ENCODE measurements around the gene STX8. TPM values are rescaled to one million over a fixed set of nuclear protein-coding genes. Genes with fewer than 3 reads are reported as not detected.

The STX8 gene
- total and polyA plus RNA-seq, 8 donors = 21.6 to 559 (median 75.0) TPM

GRCh38 chr17:9218911-9219310 lies 356.7 kb downstream of the STX8 start:
- Histone ChIP-seq H3K36me3 (peaks cover 0 to 20% (median 0%) of the 10 kb centered on the region in 4 donors), H3K4me3 (no peak overlapping the region), H3K27ac (peak overlapping the region in 1 of 5 donors; percentile 67), H3K4me1 (peaks cover 0 to 7% (median 4%) of the 10 kb centered on the region in 4 donors), H3K27me3 (no peaks in the 10 kb centered on the region), H3K9me3 (peaks cover 8 to 17% (median 12%) of the 10 kb centered on the region in 4 donors)
- DNase-seq = no peak
- WGBS, 5 donors = 89 to 97% (median 95%) methylated on average over 13 to 15 of the region's 15 CpGs
- intact Hi-C loops (cut with DNase I; ENCODE audit: low total_unique reads) = no loop called here
- TF ChIP-seq EP300 (IDR thresholded peaks at IDR 0.05) (peak; percentile 77), POLR2AphosphoS5 (IDR thresholded peaks at IDR 0.05) (no peak), POLR2A (IDR thresholded peaks at IDR 0.05) (no peak), CTCF (IDR thresholded peaks at IDR 0.05) (no peak)

GRCh38 chr17:9218064-9218635 lies 357.5 kb downstream of the STX8 start:
- Histone ChIP-seq H3K36me3 (peaks cover 0 to 20% (median 0%) of the 10 kb centered on the region in 4 donors), H3K27ac (peak overlapping the region in 3 of 5 donors; percentile 53 to 67 (median 54)), H3K27me3 (no peaks in the 10 kb centered on the region), H3K9me3 (peaks cover 8 to 17% (median 12%) of the 10 kb centered on the region in 4 donors), H3K4me3 (no peak overlapping the region), H3K4me1 (peaks cover 0 to 7% (median 4%) of the 10 kb centered on the region in 4 donors)
- WGBS, 5 donors = 80 to 94% (median 87%) methylated on average over 7 to 8 of the region's 8 CpGs
- intact Hi-C loops (cut with DNase I; ENCODE audit: low total_unique reads) = no loop called here
- DNase-seq = no peak
- no peak for TF ChIP-seq POLR2AphosphoS5 (IDR thresholded peaks at IDR 0.05)

DNA sequence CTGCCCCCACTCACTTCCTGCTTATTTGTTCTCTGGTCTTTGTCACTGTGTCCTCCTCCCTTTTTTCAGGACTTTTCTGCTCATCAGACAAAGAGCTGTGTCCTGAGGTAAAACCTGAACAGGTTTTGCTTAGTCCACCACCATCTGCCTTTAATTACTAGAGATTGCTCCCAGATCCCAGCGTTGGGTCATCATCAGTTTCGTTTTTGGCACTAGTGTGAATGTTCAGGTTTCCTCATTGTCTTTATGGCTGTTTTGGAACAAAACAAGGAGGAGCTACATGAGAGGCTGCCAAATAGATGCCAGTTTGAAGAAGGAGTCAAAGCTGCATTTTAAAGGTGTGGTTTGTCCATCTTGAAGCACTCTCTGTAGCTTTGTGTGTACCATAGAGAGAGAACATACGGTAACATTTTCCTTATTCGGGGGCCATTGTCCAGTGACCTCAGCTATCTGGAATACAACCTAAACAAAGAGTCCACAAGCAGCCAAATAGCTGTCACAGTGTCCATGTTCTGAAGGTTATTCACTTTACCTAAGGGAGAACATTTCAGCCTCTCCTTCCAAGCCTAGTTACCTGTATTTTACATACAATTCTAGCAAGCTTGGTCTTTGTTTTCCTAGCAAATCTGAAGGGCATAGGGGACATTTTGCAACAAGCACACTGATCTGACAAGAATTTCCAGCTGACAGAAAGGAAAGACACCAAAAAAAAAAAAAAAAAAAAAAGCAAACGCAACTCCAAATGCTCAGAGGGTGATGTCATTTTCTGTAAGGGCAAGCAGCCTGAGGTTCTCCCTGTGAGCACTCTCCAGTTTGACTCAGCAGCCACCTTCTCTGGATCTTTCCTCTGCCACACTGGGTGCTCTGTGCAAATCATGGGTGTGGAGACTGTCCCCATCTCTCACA lies 358.2 kb downstream of the STX8 start:
- intact Hi-C loops (cut with DNase I; ENCODE audit: low total_unique reads) = no loop called here
- H3K9me3 ChIP-seq = peaks cover 8 to 17% (median 12%) of the 10 kb centered on the region in 4 donors
- peaks cover 0 to 7% (median 4%) of the 10 kb centered on the region in 4 donors for H3K4me1 ChIP-seq
- DNase-seq = peak in 1 of 2 donors; percentile 53
- no peak overlapping the region for H3K4me3 ChIP-seq
- no peaks in the 10 kb centered on the region for H3K27me3 ChIP-seq
- 41 to 56% (median 44%) methylated on average over 5 of the region's 5 CpGs for WGBS, 5 donors
- no peak for TF ChIP-seq POLR2A (IDR thresholded peaks at IDR 0.05)
- TF ChIP-seq POLR2AphosphoS5 (IDR thresholded peaks at IDR 0.05) = peak in 1 of 3 donors; percentile 12
- no peak for TF ChIP-seq EP300 (IDR thresholded peaks at IDR 0.05)
- no peak for TF ChIP-seq CTCF (IDR thresholded peaks at IDR 0.05)
- H3K36me3 ChIP-seq = peaks cover 0 to 16% (median 0%) of the 10 kb centered on the region in 4 donors
- H3K27ac ChIP-seq = peak overlapping the region in 4 of 5 donors; percentile 53 to 67 (median 57)

- no peak for TF ChIP-seq POLR2A (IDR thresholded peaks at IDR 0.05)
- TF ChIP-seq POLR2AphosphoS5 (IDR thresholded peaks at IDR 0.05) = no peak
- TF ChIP-seq CTCF (IDR thresholded peaks at IDR 0.05) = no peak
- no peak for TF ChIP-seq EP300 (IDR thresholded peaks at IDR 0.05)
- H3K4me1 ChIP-seq = peaks cover 0 to 7% (median 4%) of the 10 kb centered on the region in 4 donors
- intact Hi-C loops (cut with DNase I; ENCODE audit: low total_unique reads) = no loop called here
- H3K27ac ChIP-seq = no peak overlapping the region
- H3K27me3 ChIP-seq = no peaks in the 10 kb centered on the region
- no peak for DNase-seq
- H3K4me3 ChIP-seq = no peak overlapping the region
- H3K9me3 ChIP-seq = peaks cover 8 to 17% (median 12%) of the 10 kb centered on the region in 4 donors
- H3K36me3 ChIP-seq = no peaks in the 10 kb centered on the region
These were observed 360.2 kb downstream of the STX8 start for GRCh38 chr17:9215465-9215864.

All from stomach (tissue), 9 donors.